DND-41 (cell line): ENCODE results near the gene PRKCSH.
A peak's percentile ranks its signal among the peaks of the same experiment; 100 is the strongest.
"Not testable (repeated sequence)": the region's sequence is repeated elsewhere in the genome, so short reads cannot be mapped to it uniquely, and the experiment has no call there.

ENCODE experiments used
- ATAC-seq: fragments of 200-7000 bp; cut with Tn5 transposase; 3 replicates; pipeline ENCODE4 v1.9.1; 2021; ENCODE audit warnings: low read depth; ENCODE audit not compliant: insufficient read depth
- DNase-seq: peaks from one replicate; pipeline ENCODE4 v3.0.0-alpha.2; 2020
- H2AFZ ChIP-seq: 2 replicates; pipeline ENCODE4 v1.6.0; 2012; ENCODE audit warnings: low read depth, low read length
- H3K27ac ChIP-seq: 2 replicates; pipeline ENCODE4 v1.5.1; 2012; ENCODE audit warnings: low read length, inconsistent platforms
- H3K27me3 ChIP-seq: fragments of 200-600 bp; sonication (generic); 2 replicates; pipeline ENCODE4 v1.6.0; 2012; ENCODE audit warnings: low read length, mild to moderate bottlenecking, inconsistent platforms; ENCODE audit not compliant: insufficient read depth, poor library complexity
- H3K36me3 ChIP-seq: 2 replicates; pipeline ENCODE4 v1.5.1; 2012; ENCODE audit warnings: low read length, inconsistent platforms; ENCODE audit not compliant: insufficient read depth
- H3K4me1 ChIP-seq: 2 replicates; pipeline ENCODE4 v1.5.1; 2012; ENCODE audit warnings: mild to moderate bottlenecking, low read length; ENCODE audit not compliant: insufficient read depth
- H3K4me2 ChIP-seq: 2 replicates; pipeline ENCODE4 v1.6.0; 2012; ENCODE audit warnings: mild to moderate bottlenecking, moderate library complexity, low read length, inconsistent platforms; ENCODE audit not compliant: insufficient read depth
- H3K4me3 ChIP-seq, 2 experiments: fragments of 200-600 bp in 1 of 2; shearing (Covaris generic) in 1 of 2; 2 replicates each; pipeline ENCODE4 v1.5.1; 2012 to 2016; ENCODE audit warnings: inconsistent platforms in 2 of 2, low read length in 2 of 2, mild to moderate bottlenecking in 2 of 2, low read depth in 1 of 2, moderate library complexity in 1 of 2
- H3K79me2 ChIP-seq: 2 replicates; pipeline ENCODE4 v1.6.0; 2012; ENCODE audit warnings: low read length, inconsistent platforms; ENCODE audit not compliant: insufficient read depth
- H3K9ac ChIP-seq: 2 replicates; pipeline ENCODE4 v1.6.0; 2012; ENCODE audit warnings: low read depth, mild to moderate bottlenecking, inconsistent platforms, low read length, moderate library complexity
- H3K9me3 ChIP-seq: 2 replicates; pipeline ENCODE4 v1.5.1; 2012; ENCODE audit warnings: low read length, moderate library complexity, mild to moderate bottlenecking, inconsistent platforms; ENCODE audit not compliant: insufficient read depth, severe bottlenecking
- H4K20me1 ChIP-seq: 2 replicates; pipeline ENCODE4 v1.6.0; 2012; ENCODE audit warnings: low read length; ENCODE audit not compliant: insufficient read depth
- EZH2 ChIP-seq: IDR thresholded peaks from 3 replicates; pipeline ENCODE4 v1.6.1; 2012; ENCODE audit warnings: borderline replicate concordance, low read depth, mild to moderate bottlenecking, moderate library complexity, low read length, inconsistent platforms; ENCODE audit not compliant: severe bottlenecking
- TF ChIP-seq, protein P1 (sequence below): IDR thresholded peaks from 2 replicates; pipeline ENCODE4 v1.5.1; 2012; ENCODE audit warnings: borderline replicate concordance, low read length, moderate library complexity, mild to moderate bottlenecking; ENCODE audit not compliant: poor library complexity, severe bottlenecking; ENCODE audit errors: extremely low read depth

Gene PRKCSH

GRCh38 chr19:11425719-11426457 lies 9.5 kb upstream of the PRKCSH start:
- no peaks in the 10 kb centered on the region for H3K79me2 ChIP-seq
- no peak for ATAC-seq
- peak; percentile 23 for DNase-seq
- TF ChIP-seq, protein P1, sequence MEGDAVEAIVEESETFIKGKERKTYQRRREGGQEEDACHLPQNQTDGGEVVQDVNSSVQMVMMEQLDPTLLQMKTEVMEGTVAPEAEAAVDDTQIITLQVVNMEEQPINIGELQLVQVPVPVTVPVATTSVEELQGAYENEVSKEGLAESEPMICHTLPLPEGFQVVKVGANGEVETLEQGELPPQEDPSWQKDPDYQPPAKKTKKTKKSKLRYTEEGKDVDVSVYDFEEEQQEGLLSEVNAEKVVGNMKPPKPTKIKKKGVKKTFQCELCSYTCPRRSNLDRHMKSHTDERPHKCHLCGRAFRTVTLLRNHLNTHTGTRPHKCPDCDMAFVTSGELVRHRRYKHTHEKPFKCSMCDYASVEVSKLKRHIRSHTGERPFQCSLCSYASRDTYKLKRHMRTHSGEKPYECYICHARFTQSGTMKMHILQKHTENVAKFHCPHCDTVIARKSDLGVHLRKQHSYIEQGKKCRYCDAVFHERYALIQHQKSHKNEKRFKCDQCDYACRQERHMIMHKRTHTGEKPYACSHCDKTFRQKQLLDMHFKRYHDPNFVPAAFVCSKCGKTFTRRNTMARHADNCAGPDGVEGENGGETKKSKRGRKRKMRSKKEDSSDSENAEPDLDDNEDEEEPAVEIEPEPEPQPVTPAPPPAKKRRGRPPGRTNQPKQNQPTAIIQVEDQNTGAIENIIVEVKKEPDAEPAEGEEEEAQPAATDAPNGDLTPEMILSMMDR = no peak
- TF ChIP-seq EZH2 = no peak
- no peaks in the 10 kb centered on the region for H3K36me3 ChIP-seq
- H4K20me1 ChIP-seq = no peaks in the 10 kb centered on the region
- no peak overlapping the region for H3K9ac ChIP-seq
- H3K27ac ChIP-seq = no peak overlapping the region
- H3K27me3 ChIP-seq = no peaks in the 10 kb centered on the region
- no peaks in the 10 kb centered on the region for H3K4me1 ChIP-seq
- no peak overlapping the region for H3K4me2 ChIP-seq
- H3K4me3 ChIP-seq = no peak overlapping the region
- peaks cover 3% of the 10 kb centered on the region for H3K9me3 ChIP-seq
- no peak overlapping the region for H2AFZ ChIP-seq

GRCh38 chr19:11426656-11427055 lies 8.8 kb upstream of the PRKCSH start:
- no peak overlapping the region for H2AFZ ChIP-seq

GRCh38 chr19:11433526-11433925 lies 1.9 kb upstream of the PRKCSH start:
- not testable (repeated sequence) for H3K9me3 ChIP-seq, ATAC-seq, H3K9ac ChIP-seq

More at GRCh38 chr19:11426656-11427055, 8.8 kb upstream of the PRKCSH start:
- Histone ChIP-seq H3K9ac (no peak overlapping the region), H3K4me2 (no peak overlapping the region), H3K79me2 (no peaks in the 10 kb centered on the region), H4K20me1 (no peaks in the 10 kb centered on the region), H3K27me3 (no peaks in the 10 kb centered on the region), H3K9me3 (peaks cover 3% of the 10 kb centered on the region), H3K4me1 (no peaks in the 10 kb centered on the region), H3K27ac (no peak overlapping the region), H3K4me3 (no peak overlapping the region), H3K36me3 (no peaks in the 10 kb centered on the region)
- DNase-seq (no peak), ATAC-seq (no peak)
- TF ChIP-seq EZH2 = no peak
- TF ChIP-seq, protein P1 = no peak

GRCh38 chr19:11434703-11435056 lies 755 bp upstream of the PRKCSH start:
- TF ChIP-seq EZH2 = no peak
- TF ChIP-seq, protein P1 = no peak
- peaks cover 34% of the 10 kb centered on the region for H3K36me3 ChIP-seq
- H3K27ac ChIP-seq = peak overlapping the region; percentile 49

More at GRCh38 chr19:11433526-11433925, 1.9 kb upstream of the PRKCSH start:
- H3K27me3 ChIP-seq, DNase-seq, H3K27ac ChIP-seq, H3K4me3 ChIP-seq, H3K4me2 ChIP-seq: not testable (repeated sequence)
- H3K79me2 ChIP-seq = peaks cover 22% of the 10 kb centered on the region
- H2AFZ ChIP-seq = 0 out of 2 replicates have a peak overlapping the region, but pooled peaks have one; percentile 21
- H4K20me1 ChIP-seq = peaks cover 14% of the 10 kb centered on the region
- peaks cover 26% of the 10 kb centered on the region for H3K36me3 ChIP-seq
- H3K4me1 ChIP-seq = peaks cover 32% of the 10 kb centered on the region

More at GRCh38 chr19:11434703-11435056, 755 bp upstream of the PRKCSH start:
- DNase-seq (no peak), ATAC-seq (peak; percentile 7)
- Histone ChIP-seq H3K9me3 (no peaks in the 10 kb centered on the region), H3K79me2 (peaks cover 25% of the 10 kb centered on the region), H3K4me2 (peak overlapping the region; percentile 80), H4K20me1 (peaks cover 14% of the 10 kb centered on the region), H3K27me3 (no peaks in the 10 kb centered on the region), H3K4me3 (peak overlapping the region in 1 of 2 experiments; percentile 82; a peak in 3 of 4 replicates), H2AFZ (peak overlapping the region; percentile 86), H3K4me1 (peaks cover 32% of the 10 kb centered on the region), H3K9ac (peak overlapping the region; percentile 51)
